Gastrocnemius medialis (tissue), 4 donors: Measurements from ENCODE around the gene CCDC182.

Source experiments
- POLR2A ChIP-seq, 2 donors: fragments of 450-650 bp; IDR thresholded peaks; one replicate each; pipeline ENCODE4 v1.6.1; 2017; ENCODE audit warnings: antibody characterized with exemption in 2 of 2, mild to moderate bottlenecking in 2 of 2, moderate library complexity in 2 of 2
- TF ChIP-seq, protein P1 (sequence below), 5 experiments: fragments of 450-650 bp in 3 of 5; fragments of 200-600 bp in 2 of 5; sonication (generic) in 2 of 5; IDR thresholded peaks in 4 of 5; conservative IDR thresholded peaks in 1 of 5; 1 replicate in 4 of 5; 2 replicates in 1 of 5; pipeline ENCODE4 v1.5.1; 2016 to 2019; ENCODE audit warnings: antibody characterized with exemption in 5 of 5, mild to moderate bottlenecking in 3 of 5, moderate library complexity in 3 of 5

DNA sequence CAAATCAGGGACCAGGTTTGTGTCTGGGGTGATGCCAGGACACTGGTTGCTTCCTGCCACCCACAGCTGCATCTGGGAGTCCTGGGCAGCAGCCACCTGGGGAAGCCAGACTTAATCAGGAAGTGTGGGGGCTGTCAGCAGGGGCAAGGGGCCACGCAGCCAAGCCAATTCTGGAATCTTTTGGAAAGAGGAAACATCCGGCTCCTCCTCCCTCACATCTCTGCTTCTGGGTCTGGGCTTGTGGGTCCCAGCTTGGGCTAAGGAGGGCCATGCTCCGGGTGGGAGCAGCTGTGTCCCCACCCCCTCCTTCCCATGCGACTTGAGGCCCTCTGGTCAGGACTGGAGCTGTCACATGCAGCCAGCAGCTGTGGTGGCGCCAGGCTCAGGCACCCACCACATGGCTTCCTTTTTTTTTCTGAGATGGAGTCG lies 37.0 kb upstream of the CCDC182 start:
- TF ChIP-seq POLR2A (IDR thresholded peaks at IDR 0.05), result no peak
- TF ChIP-seq, protein P1, sequence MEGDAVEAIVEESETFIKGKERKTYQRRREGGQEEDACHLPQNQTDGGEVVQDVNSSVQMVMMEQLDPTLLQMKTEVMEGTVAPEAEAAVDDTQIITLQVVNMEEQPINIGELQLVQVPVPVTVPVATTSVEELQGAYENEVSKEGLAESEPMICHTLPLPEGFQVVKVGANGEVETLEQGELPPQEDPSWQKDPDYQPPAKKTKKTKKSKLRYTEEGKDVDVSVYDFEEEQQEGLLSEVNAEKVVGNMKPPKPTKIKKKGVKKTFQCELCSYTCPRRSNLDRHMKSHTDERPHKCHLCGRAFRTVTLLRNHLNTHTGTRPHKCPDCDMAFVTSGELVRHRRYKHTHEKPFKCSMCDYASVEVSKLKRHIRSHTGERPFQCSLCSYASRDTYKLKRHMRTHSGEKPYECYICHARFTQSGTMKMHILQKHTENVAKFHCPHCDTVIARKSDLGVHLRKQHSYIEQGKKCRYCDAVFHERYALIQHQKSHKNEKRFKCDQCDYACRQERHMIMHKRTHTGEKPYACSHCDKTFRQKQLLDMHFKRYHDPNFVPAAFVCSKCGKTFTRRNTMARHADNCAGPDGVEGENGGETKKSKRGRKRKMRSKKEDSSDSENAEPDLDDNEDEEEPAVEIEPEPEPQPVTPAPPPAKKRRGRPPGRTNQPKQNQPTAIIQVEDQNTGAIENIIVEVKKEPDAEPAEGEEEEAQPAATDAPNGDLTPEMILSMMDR (IDR thresholded peaks at IDR 0.05 in 4 of 5, conservative IDR thresholded peaks at IDR 0.05 in 1 of 5), result no peak
